Stimulated activated CD4-positive, alpha-beta T cell treated with anti-CD3 and anti-CD28 coated beads, Interleukin-4, amount 100 ng/mL, for 4 hours (primary cell): ENCODE results near the gene TOLLIP.
"Not testable (repeated sequence)": the region's sequence is repeated elsewhere in the genome, so short reads cannot be mapped to it uniquely, and the experiment has no call there.

Experiments
- DNase-seq, 2 experiments: peaks; one replicate each; pipeline ENCODE4 v3.0.0-alpha.2; 2020

The TOLLIP gene

DNA sequence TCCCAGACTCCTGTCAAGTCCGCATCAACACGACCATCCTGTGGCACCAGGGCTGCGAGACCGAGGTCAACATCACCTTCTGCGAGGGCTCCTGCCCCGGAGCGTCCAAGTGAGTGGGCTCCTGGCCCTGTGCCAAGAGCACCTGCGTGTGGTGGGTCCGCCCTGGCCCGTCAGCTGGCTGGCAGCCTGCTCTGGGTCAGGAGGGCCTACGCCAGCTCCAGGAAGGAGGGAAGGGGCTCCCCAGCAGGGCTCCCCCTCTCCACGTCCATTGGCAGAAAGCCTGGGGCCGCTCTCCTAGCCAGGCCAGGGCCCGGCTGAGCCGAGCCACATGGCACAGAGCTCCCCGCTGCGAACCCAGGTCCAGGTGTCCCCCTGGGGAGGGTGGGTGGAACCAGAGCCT is 48.8 kb downstream of the TOLLIP start:
- no peak for DNase-seq

DNA sequence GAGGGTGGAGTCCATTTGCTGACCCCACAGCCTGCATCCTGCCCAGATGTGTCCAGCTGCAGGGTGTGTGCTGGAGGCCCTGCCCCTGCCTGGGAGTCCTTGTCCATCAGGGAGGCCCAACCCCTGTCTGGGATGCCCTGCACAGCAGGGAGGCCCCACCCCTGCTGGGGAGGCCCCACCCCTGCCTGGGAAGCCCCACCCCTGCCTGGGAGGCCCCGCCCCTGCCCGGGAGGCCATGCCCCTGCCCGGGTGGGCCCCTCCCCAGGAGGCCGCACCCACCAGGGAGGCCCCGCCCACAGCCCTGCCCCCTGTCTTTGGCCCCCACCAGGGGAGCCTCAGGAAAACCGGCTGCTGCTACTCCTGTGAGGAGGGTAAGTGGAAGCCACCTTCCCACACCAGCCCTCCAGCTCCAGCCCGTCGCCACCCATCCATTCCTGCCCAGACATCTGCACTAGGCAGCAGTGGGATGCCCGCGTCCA is 49.4 kb downstream of the TOLLIP start:
- peak in 1 of 2 experiments; percentile 41 for DNase-seq

DNA sequence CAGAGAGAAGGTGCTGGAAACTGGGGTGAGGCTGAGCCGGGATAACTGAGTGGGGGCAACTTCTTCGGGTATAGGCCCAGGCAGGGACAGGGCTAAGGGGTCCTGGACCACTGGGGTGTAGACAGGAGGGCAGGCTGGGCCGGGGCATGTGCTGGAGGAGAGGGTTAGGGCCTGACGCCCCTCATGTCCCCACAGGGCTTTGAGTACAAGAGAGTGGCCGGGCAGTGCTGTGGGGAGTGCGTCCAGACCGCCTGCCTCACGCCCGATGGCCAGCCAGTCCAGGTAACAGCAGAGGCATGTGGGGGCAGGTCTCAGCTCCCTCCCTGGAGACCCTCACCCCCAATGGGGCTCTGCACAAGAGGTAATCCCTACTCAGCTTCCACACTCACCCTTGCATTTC is 49.9 kb downstream of the TOLLIP start:
- no peak for DNase-seq

DNA sequence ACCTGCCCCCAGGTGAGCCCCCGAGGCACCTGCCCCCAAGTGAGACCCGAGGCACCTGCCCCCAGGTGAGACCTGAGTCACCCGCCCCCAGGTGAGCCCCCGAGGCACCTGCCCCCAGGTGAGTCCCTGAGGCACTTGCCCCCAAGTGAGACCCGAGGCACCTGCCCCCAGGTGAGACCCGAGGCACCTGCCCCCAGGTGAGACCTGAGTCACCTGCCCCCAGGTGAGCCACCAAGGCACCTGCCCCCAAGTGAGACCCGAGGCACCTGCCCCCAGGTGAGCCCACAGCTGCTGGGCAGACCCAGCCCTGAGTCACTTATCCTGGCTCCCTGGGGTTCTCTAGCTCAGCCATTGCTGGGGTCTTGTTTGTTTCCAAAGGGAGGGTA is 50.4 kb downstream of the TOLLIP start:
- no peak for DNase-seq

DNA sequence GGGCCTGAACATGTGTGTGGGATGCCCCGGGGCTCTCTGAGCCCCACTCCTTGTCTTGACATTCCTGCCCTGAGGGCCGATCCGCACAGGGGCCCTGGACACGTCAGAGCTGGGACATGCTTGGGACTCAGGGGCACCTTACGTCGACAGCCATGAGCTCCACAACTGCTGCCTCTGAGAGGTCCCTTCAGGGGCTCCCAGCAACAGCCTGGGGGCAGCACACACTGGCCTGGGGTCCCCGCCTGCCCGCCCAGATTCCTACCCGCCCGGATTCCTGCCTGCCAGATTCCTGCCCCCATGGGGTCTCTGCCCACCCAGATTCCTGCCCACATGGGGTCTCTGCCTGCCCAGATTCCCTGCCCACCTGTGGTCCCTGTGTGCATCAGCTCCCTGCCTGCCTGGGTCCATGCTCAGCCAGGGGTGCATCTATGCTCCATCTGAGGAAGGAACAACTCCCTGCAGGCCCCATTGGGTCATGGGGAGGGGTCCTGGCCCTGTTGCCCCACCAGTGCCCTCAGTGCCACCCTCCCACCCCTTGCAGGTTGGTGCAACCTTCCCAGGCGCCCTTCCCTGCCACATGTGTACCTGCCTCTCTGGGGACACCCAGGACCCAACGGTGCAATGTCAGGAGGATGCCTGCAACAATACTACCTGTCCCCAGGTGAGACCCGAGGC is 50.9 kb downstream of the TOLLIP start:
- no peak for DNase-seq

DNA sequence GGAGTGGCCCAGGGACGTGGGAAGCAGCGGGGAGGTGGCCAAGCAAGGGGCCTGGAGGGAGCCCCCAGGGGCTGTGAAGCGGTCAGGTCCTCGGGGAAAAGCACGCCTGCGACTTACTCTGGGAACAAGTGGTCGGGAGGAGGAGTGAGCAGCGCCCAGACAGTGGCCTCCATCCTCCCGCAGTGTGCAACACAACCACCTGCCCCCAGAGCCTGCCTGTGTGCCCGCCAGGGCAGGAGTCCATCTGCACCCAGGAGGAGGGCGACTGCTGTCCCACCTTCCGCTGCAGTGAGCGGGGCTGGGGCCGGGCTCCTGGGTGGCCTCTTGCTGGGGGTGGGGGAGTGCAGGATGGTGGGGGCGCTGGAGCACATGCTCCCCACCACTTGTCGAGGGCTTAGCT is 51.5 kb downstream of the TOLLIP start:
- DNase-seq, result no peak

DNA sequence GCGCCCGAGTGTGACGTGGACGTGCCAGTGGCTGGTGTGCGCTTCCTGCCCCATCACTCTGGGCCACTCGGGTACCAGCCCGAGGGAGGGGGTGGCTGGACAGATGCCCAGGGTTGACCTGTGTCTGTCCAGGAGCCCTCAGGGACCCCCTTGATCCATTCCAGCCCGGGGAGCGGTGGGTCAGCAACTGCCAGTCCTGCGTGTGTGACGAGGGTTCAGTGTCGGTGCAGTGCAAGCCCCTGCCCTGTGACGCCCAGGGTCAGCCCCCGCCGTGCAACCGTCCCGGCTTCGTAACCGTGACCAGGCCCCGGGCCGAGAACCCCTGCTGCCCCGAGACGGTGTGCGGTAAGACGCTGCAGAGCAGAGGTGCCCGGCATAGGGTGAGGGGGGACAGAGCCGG is 52.1 kb downstream of the TOLLIP start:
- no peak for DNase-seq

DNA sequence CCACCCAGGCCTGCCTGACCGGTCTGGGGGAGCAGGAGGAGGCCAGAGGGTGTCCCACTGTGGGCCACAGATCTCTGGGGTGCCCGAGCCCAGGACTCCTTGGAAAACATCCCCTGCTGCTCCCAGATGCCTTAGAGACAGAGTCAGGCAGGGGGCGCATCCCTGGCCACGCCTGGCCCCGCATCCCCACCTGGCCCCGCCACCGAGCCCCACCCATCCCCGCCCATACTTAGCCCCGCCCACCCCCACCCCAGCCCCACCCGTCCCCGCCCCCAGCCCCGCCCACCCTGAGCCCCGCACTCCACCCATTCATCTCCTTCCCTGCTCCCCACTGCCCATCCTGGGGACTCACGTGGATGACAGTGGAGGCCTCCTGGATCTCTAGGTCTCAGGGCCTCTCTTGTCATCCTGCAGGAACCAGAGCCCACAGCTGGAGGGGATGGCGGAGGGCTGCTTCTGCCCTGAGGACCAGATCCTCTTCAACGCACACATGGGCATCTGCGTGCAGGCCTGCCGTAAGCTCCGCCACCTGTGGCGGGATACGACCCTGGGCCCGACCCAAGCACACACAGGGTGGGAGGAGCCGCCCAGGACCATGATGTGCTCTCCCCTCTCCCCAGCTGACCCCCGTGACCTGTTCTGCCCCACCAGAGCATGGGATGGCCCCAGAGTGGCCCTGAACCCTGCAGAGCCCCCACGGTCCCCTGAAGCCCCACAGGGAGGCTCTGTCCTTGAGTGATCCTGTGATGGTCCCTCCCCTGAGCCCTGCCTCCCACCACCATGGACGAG is 53.0 kb downstream of the TOLLIP start:
- no peak for DNase-seq

DNA sequence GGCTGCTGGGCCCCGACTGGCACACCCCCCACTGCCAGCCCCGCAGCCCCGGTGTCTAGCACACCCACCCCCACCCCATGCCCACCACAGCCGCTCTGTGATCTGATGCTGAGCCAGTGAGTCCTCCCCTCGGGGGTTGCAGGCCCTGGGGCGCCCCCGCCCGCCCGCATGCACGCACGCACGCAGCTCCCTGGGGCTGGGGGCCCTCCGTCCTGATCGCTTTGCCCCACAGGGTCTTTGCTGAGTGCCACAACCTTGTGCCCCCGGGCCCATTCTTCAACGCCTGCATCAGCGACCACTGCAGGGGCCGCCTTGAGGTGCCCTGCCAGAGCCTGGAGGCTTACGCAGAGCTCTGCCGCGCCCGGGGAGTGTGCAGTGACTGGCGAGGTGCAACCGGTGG is 54.3 kb downstream of the TOLLIP start:
- DNase-seq, result no peak

DNA sequence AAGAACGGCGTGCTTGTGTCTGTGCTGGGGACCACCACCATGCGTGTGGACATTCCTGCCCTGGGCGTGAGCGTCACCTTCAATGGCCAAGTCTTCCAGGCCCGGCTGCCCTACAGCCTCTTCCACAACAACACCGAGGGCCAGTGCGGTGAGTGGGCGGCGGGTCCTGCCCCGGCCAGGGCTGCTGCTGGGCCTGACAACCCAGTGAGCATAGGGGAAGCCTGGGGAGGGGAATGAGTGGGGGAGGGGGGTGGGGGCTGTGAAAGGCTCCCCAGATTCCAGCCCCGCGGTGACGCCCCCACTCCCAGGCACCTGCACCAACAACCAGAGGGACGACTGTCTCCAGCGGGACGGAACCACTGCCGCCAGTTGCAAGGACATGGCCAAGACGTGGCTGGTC is 54.7 kb downstream of the TOLLIP start:
- no peak for DNase-seq

DNA sequence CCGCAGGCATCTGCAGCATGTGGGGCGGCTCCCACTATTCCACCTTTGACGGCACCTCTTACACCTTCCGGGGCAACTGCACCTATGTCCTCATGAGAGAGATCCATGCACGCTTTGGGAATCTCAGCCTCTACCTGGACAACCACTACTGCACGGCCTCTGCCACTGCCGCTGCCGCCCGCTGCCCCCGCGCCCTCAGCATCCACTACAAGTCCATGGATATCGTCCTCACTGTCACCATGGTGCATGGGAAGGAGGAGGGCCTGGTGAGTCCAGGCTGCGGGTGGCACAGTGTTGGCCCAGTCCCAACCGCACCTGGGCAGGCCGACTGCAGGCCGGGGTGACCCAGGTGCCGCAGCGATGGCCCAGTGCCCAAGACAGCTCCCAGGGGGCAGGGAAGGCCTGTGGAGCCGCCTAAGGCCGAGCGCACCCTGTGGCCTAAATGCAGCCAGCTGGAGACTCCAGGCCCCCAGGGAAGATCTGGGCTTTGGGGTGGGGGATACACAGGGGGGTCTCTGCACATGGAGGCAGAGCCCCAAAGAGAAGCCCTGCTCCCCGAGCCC is 55.3 kb downstream of the TOLLIP start:
- DNase-seq, result no peak

DNA sequence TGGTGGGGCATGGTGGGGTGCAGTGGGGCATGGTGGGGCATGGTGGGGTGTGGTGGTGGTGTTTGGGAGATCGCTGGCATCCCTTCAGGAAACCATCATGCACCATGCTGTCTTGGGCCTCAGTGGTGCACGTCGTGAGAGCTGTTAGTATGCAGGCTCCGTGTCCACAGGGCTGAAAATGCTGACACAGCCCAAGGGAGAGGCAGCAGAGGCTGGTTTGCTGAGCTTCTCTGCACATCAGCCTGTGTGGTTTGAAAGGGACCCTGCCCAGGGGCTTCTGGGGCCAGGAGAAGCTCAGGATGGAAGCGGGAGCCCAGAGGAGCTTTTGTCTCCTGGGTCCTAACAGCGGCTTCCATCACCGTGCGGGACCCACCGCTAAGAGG is 56.3 kb downstream of the TOLLIP start:
- DNase-seq, result no peak

DNA sequence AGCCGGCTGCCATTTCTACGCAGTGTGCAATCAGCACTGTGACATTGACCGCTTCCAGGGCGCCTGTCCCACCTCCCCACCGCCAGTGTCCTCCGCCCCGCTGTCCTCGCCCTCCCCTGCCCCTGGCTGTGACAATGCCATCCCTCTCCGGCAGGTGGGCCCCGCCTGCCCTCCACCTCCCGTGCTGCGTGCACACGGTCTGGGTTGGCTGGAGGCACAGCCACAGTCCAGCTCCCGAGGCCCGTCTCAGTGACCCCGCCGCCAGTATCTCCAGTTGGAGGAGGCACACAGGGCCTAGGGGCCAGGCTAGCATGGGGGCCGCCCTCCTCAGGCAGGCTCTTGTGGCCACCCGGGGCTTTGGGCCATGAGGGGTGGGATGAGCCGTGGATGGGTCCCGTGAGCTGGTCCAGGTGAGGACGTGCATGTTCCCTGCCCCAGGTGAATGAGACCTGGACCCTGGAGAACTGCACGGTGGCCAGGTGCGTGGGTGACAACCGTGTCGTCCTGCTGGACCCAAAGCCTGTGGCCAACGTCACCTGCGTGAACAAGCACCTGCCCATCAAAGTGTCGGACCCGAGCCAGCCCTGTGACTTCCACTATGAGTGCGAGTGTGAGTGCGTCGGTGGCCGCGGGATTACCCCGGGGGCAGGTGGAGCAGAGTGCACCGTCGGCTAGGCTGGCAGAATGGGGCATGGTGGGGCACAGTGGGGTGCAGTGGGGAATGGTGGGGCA is 56.9 kb downstream of the TOLLIP start:
- no peak for DNase-seq

DNA sequence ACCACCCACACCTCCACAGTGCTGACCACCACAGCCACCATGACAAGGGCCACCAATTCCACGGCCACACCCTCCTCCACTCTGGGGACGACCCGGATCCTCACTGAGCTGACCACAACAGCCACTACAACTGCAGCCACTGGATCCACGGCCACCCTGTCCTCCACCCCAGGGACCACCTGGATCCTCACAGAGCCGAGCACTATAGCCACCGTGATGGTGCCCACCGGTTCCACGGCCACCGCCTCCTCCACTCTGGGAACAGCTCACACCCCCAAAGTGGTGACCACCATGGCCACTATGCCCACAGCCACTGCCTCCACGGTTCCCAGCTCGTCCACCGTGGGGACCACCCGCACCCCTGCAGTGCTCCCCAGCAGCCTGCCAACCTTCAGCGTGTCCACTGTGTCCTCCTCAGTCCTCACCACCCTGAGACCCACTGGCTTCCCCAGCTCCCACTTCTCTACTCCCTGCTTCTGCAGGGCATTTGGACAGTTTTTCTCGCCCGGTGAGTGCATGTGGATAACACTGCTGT is 58.1 kb downstream of the TOLLIP start:
- DNase-seq, result no peak

DNA sequence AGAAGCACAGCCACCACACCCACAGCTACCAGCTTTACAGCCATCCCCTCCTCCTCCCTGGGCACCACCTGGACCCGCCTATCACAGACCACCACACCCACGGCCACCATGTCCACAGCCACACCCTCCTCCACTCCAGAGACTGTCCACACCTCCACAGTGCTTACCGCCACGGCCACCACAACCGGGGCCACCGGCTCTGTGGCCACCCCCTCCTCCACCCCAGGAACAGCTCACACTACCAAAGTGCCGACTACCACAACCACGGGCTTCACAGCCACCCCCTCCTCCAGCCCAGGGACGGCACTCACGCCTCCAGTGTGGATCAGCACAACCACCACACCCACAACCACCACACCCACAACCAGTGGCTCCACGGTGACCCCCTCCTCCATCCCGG is 59.0 kb downstream of the TOLLIP start:
- DNase-seq, result not testable (repeated sequence)

DNA sequence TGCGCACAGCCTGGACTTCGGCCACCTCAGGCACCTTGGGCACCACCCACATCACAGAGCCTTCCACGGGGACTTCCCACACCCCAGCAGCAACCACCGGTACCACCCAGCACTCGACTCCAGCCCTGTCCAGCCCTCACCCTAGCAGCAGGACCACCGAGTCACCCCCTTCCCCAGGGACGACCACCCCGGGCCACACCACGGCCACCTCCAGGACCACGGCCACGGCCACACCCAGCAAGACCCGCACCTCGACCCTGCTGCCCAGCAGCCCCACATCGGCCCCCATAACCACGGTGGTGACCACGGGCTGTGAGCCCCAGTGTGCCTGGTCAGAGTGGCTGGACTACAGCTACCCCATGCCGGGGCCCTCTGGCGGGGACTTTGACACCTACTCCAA is 60.5 kb downstream of the TOLLIP start:
- not testable (repeated sequence) for DNase-seq

DNA sequence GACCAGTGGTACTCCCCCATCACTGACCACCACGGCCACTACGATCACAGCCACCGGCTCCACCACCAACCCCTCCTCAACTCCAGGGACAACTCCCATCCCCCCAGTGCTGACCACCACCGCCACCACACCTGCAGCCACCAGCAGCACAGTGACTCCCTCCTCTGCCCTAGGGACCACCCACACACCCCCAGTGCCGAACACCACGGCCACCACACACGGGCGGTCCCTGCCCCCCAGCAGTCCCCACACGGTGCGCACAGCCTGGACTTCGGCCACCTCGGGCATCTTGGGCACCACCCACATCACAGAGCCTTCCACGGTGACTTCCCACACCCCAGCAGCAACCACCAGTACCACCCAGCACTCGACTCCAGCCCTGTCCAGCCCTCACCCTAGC is 62.4 kb downstream of the TOLLIP start:
- DNase-seq, result not testable (repeated sequence)

DNA sequence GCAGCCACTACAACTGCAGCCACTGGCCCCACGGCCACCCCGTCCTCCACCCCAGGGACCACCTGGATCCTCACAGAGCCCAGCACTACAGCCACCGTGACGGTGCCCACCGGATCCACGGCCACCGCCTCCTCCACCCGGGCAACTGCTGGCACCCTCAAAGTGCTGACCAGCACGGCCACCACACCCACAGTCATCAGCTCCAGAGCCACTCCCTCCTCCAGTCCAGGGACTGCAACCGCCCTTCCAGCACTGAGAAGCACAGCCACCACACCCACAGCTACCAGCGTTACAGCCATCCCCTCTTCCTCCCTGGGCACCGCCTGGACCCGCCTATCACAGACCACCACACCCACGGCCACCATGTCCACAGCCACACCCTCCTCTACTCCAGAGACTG is 63.1 kb downstream of the TOLLIP start:
- DNase-seq, result not testable (repeated sequence)

DNA sequence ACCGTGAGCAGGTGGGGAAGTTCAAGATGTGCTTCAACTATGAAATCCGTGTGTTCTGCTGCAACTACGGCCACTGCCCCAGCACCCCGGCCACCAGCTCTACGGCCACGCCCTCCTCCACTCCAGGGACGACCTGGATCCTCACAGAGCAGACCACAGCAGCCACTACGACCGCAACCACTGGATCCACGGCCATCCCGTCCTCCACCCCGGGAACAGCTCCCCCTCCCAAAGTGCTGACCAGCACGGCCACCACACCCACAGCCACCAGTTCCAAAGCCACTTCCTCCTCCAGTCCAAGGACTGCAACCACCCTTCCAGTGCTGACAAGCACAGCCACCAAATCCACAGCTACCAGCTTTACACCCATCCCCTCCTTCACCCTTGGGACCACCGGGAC is 63.7 kb downstream of the TOLLIP start:
- not testable (repeated sequence) for DNase-seq

DNA sequence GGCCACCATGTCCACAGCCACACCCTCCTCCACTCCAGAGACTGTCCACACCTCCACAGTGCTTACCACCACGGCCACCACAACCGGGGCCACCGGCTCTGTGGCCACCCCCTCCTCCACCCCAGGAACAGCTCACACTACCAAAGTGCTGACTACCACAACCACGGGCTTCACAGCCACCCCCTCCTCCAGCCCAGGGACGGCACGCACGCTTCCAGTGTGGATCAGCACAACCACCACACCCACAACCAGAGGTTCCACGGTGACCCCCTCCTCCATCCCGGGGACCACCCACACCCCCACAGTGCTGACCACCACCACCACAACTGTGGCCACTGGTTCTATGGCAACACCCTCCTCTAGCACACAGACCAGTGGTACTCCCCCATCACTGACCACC is 64.9 kb downstream of the TOLLIP start:
- DNase-seq, result not testable (repeated sequence)

DNA sequence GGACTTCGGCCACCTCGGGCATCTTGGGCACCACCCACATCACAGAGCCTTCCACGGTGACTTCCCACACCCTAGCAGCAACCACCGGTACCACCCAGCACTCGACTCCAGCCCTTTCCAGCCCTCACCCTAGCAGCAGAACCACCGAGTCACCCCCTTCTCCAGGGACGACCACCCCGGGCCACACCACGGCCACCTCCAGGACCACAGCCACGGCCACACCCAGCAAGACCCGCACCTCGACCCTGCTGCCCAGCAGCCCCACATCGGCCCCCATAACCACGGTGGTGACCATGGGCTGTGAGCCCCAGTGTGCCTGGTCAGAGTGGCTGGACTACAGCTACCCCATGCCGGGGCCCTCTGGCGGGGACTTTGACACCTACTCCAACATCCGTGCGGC is 65.9 kb downstream of the TOLLIP start:
- DNase-seq, result not testable (repeated sequence)

DNA sequence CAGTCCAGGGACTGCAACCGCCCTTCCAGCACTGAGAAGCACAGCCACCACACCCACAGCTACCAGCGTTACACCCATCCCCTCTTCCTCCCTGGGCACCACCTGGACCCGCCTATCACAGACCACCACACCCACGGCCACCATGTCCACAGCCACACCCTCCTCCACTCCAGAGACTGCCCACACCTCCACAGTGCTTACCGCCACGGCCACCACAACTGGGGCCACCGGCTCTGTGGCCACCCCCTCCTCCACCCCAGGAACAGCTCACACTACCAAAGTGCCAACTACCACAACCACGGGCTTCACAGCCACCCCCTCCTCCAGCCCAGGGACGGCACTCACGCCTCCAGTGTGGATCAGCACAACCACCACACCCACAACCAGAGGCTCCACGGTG is 66.7 kb downstream of the TOLLIP start:
- not testable (repeated sequence) for DNase-seq

DNA sequence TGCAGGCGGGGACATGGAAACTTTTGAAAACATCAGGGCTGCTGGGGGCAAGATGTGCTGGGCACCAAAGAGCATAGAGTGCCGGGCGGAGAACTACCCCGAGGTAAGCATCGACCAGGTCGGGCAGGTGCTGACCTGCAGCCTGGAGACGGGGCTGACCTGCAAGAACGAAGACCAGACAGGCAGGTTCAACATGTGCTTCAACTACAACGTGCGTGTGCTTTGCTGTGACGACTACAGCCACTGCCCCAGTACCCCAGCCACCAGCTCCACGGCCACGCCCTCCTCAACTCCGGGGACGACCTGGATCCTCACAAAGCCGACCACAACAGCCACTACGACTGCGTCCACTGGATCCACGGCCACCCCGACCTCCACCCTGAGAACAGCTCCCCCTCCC is 67.1 kb downstream of the TOLLIP start:
- no peak for DNase-seq
